WTC11 (cell line): ENCODE results near the gene ANO7. TPM values are rescaled to one million over a fixed set of nuclear protein-coding genes. Genes with fewer than 3 reads are reported as not detected.
A peak's percentile ranks its signal among the peaks of the same experiment; 100 is the strongest.

Experiments
- ATAC-seq: fragments of 200-7000 bp; cut with Tn5 transposase; 2 replicates; pipeline ENCODE4 v1.10.0; 2021; ENCODE audit warnings: mild to moderate bottlenecking, moderate library complexity
- CTCF ChIA-PET: fragments of 300-600 bp; sonication (Branson Sonifier 250); formaldehyde crosslinking; loops from one replicate; lab custom pipeline; 2021; ENCODE audit warnings: antibody characterized with exemption; lab: Charles Lee
- POLR2A ChIA-PET: fragments of 350-600 bp; sonication (Branson Sonifier 250); formaldehyde crosslinking; loops from one replicate; lab custom pipeline; 2021; ENCODE audit warnings: antibody characterized with exemption; lab: Charles Lee
- DNase-seq: peaks from one replicate; pipeline ENCODE4 v3.0.0; 2021; ENCODE audit warnings: low spot score
- H3K27ac Mint-ChIP-seq: 2 replicates; pipeline ENCODE4 v1.8.0; 2021; ENCODE audit warnings: mixed read lengths
- H3K27me3 Mint-ChIP-seq: 2 replicates; pipeline ENCODE4 v1.8.0; 2021; ENCODE audit warnings: low read depth, mild to moderate bottlenecking, moderate library complexity, mixed read lengths
- H3K36me3 Mint-ChIP-seq: 2 replicates; pipeline ENCODE4 v1.8.0; 2021; ENCODE audit warnings: mixed read lengths
- H3K4me1 Mint-ChIP-seq: 2 replicates; pipeline ENCODE4 v1.8.0; 2022; ENCODE audit warnings: mixed read lengths
- H3K4me3 Mint-ChIP-seq: 2 replicates; pipeline ENCODE4 v1.8.0; 2021; ENCODE audit warnings: mild to moderate bottlenecking, moderate library complexity, mixed read lengths
- H3K9me3 Mint-ChIP-seq: 2 replicates; pipeline ENCODE4 v1.8.0; 2021; ENCODE audit warnings: mixed read lengths
- ATF6 ChIP-seq: sonication (generic); formaldehyde crosslinking; IDR thresholded peaks from 2 replicates; pipeline ENCODE4 v1.8.1; 2023; ENCODE audit warnings: mild to moderate bottlenecking, missing genetic modification reagents
- CBFB ChIP-seq: sonication (generic); formaldehyde crosslinking; IDR thresholded peaks from 2 replicates; pipeline ENCODE4 v1.8.1; 2022; ENCODE audit warnings: mild to moderate bottlenecking, low read depth, missing genetic modification reagents
- ESRRA ChIP-seq: sonication (generic); formaldehyde crosslinking; IDR thresholded peaks from 2 replicates; pipeline ENCODE4 v1.8.1; 2022; ENCODE audit warnings: mild to moderate bottlenecking, missing genetic modification reagents, borderline replicate concordance
- ETV6 ChIP-seq: sonication (generic); formaldehyde crosslinking; IDR thresholded peaks from 2 replicates; pipeline ENCODE4 v1.8.1; 2022; ENCODE audit warnings: mild to moderate bottlenecking, missing genetic modification reagents
- MYBL2 ChIP-seq: sonication (generic); formaldehyde crosslinking; IDR thresholded peaks from 2 replicates; pipeline ENCODE4 v1.8.1; 2023; ENCODE audit warnings: mild to moderate bottlenecking, moderate library complexity, missing genetic modification reagents
- NR1H2 ChIP-seq: sonication (generic); formaldehyde crosslinking; IDR thresholded peaks from 2 replicates; pipeline ENCODE4 v1.9.0; 2021; ENCODE audit warnings: mild to moderate bottlenecking, moderate library complexity, missing genetic modification reagents
- NR3C1 ChIP-seq: sonication (generic); formaldehyde crosslinking; conservative IDR thresholded peaks from 2 replicates; pipeline ENCODE4 v1.8.1; 2023; ENCODE audit warnings: low read depth, mild to moderate bottlenecking, missing genetic modification reagents
- RELA ChIP-seq: sonication (generic); formaldehyde crosslinking; IDR thresholded peaks from 2 replicates; pipeline ENCODE4 v1.8.1; 2022; ENCODE audit warnings: missing genetic modification reagents, mild to moderate bottlenecking, borderline replicate concordance
- TEAD4 ChIP-seq: sonication (generic); formaldehyde crosslinking; IDR thresholded peaks from 2 replicates; pipeline ENCODE4 v1.8.0; 2022; ENCODE audit warnings: mild to moderate bottlenecking, missing genetic modification reagents
- USF1 ChIP-seq: sonication (generic); formaldehyde crosslinking; IDR thresholded peaks from 2 replicates; pipeline ENCODE4 v1.8.0; 2022; ENCODE audit warnings: mild to moderate bottlenecking, missing genetic modification reagents
- ZBTB21 ChIP-seq: sonication (generic); formaldehyde crosslinking; IDR thresholded peaks from 2 replicates; pipeline ENCODE4 v1.8.1; 2023; ENCODE audit warnings: mild to moderate bottlenecking, missing genetic modification reagents, borderline replicate concordance
- ZNF219 ChIP-seq: sonication (generic); formaldehyde crosslinking; IDR thresholded peaks from 2 replicates; pipeline ENCODE4 v1.8.0; 2023; ENCODE audit warnings: missing genetic modification reagents, mild to moderate bottlenecking, borderline replicate concordance
- total RNA-seq: library from RNA; stranded (reverse); gene quantifications from 3 replicates; pipeline ENCODE4 v1.2.3, GENCODE V29; 2021
- TF ChIP-seq, protein P1 (sequence below): fragments of 250-450 bp; sonication (Bioruptor Pico); IDR thresholded peaks from 2 replicates; pipeline ENCODE4 v1.9.0; 2021; ENCODE audit warnings: mild to moderate bottlenecking
- TF ChIP-seq, protein P2 (sequence below): fragments of 250-450 bp; sonication (Bioruptor Pico); IDR thresholded peaks from 2 replicates; pipeline ENCODE4 v1.9.0; 2021; ENCODE audit warnings: mild to moderate bottlenecking, borderline replicate concordance
- TF ChIP-seq, protein P3 (sequence below): sonication (generic); formaldehyde crosslinking; IDR thresholded peaks from 2 replicates; pipeline ENCODE4 v1.8.1; 2023; ENCODE audit warnings: mild to moderate bottlenecking, missing genetic modification reagents, moderate library complexity
- TF ChIP-seq, protein P4 (sequence below): sonication (generic); formaldehyde crosslinking; IDR thresholded peaks from 2 replicates; pipeline ENCODE4 v1.8.1; 2022; ENCODE audit warnings: low read depth, missing genetic modification reagents, borderline replicate concordance

The ANO7 gene
- total RNA-seq, 1 experiment from 2014 or later, result 8.0 TPM

- DNase-seq (no peak), ATAC-seq (no peak)
- TF ChIP-seq ETV6 (CRISPR knock-in tag) (no peak), RELA (CRISPR knock-in tag) (no peak), ESRRA (CRISPR knock-in tag) (no peak), ZNF219 (CRISPR knock-in tag) (no peak), USF1 (CRISPR knock-in tag) (no peak), ATF6 (CRISPR knock-in tag) (no peak), NR1H2 (no peak)
- TF ChIP-seq, protein P1, sequence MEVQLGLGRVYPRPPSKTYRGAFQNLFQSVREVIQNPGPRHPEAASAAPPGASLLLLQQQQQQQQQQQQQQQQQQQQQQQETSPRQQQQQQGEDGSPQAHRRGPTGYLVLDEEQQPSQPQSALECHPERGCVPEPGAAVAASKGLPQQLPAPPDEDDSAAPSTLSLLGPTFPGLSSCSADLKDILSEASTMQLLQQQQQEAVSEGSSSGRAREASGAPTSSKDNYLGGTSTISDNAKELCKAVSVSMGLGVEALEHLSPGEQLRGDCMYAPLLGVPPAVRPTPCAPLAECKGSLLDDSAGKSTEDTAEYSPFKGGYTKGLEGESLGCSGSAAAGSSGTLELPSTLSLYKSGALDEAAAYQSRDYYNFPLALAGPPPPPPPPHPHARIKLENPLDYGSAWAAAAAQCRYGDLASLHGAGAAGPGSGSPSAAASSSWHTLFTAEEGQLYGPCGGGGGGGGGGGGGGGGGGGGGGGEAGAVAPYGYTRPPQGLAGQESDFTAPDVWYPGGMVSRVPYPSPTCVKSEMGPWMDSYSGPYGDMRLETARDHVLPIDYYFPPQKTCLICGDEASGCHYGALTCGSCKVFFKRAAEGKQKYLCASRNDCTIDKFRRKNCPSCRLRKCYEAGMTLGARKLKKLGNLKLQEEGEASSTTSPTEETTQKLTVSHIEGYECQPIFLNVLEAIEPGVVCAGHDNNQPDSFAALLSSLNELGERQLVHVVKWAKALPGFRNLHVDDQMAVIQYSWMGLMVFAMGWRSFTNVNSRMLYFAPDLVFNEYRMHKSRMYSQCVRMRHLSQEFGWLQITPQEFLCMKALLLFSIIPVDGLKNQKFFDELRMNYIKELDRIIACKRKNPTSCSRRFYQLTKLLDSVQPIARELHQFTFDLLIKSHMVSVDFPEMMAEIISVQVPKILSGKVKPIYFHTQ (CRISPR knock-in tag), result no peak
- Mint-ChIP-seq H3K4me3 (no peak overlapping the region), H3K27ac (no peak overlapping the region), H3K4me1 (peaks cover 39% of the 10 kb centered on the region), H3K9me3 (no peaks in the 10 kb centered on the region), H3K36me3 (peaks cover 22% of the 10 kb centered on the region), H3K27me3 (no peaks in the 10 kb centered on the region)
- CTCF ChIA-PET, result interaction anchor here (0.6 kb wide), 1 partner anchor 13 kb away, joined by 3 read pairs; no protein-coding TSS in a partner anchor
- POLR2A ChIA-PET, result no interaction called here
Observed at GRCh38 chr2:241269707-241270520, 81.4 kb downstream of the ANO7 start.

- no peaks in the 10 kb centered on the region for H3K27me3 Mint-ChIP-seq
- ChIA-PET CTCF (no interaction called here), POLR2A (no interaction called here)
- peaks cover 18% of the 10 kb centered on the region for H3K36me3 Mint-ChIP-seq
- peaks cover 5% of the 10 kb centered on the region; the same call in 1 of the 2 replicates for H3K9me3 Mint-ChIP-seq
- H3K4me3 Mint-ChIP-seq, result peak overlapping the region; percentile 78; the same call in 1 of the 2 replicates
- peaks cover 37% of the 10 kb centered on the region for H3K4me1 Mint-ChIP-seq
- no peak overlapping the region for H3K27ac Mint-ChIP-seq
- ATAC-seq, result no peak
- no peak for DNase-seq
- TF ChIP-seq, protein P2, sequence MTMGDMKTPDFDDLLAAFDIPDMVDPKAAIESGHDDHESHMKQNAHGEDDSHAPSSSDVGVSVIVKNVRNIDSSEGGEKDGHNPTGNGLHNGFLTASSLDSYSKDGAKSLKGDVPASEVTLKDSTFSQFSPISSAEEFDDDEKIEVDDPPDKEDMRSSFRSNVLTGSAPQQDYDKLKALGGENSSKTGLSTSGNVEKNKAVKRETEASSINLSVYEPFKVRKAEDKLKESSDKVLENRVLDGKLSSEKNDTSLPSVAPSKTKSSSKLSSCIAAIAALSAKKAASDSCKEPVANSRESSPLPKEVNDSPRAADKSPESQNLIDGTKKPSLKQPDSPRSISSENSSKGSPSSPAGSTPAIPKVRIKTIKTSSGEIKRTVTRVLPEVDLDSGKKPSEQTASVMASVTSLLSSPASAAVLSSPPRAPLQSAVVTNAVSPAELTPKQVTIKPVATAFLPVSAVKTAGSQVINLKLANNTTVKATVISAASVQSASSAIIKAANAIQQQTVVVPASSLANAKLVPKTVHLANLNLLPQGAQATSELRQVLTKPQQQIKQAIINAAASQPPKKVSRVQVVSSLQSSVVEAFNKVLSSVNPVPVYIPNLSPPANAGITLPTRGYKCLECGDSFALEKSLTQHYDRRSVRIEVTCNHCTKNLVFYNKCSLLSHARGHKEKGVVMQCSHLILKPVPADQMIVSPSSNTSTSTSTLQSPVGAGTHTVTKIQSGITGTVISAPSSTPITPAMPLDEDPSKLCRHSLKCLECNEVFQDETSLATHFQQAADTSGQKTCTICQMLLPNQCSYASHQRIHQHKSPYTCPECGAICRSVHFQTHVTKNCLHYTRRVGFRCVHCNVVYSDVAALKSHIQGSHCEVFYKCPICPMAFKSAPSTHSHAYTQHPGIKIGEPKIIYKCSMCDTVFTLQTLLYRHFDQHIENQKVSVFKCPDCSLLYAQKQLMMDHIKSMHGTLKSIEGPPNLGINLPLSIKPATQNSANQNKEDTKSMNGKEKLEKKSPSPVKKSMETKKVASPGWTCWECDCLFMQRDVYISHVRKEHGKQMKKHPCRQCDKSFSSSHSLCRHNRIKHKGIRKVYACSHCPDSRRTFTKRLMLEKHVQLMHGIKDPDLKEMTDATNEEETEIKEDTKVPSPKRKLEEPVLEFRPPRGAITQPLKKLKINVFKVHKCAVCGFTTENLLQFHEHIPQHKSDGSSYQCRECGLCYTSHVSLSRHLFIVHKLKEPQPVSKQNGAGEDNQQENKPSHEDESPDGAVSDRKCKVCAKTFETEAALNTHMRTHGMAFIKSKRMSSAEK, result no peak
- TF ChIP-seq ETV6 (CRISPR knock-in tag) (no peak), NR3C1 (no peak), ZBTB21 (CRISPR knock-in tag) (no peak), TEAD4 (no peak), MYBL2 (CRISPR knock-in tag) (no peak), CBFB (no peak)
- TF ChIP-seq, protein P3, sequence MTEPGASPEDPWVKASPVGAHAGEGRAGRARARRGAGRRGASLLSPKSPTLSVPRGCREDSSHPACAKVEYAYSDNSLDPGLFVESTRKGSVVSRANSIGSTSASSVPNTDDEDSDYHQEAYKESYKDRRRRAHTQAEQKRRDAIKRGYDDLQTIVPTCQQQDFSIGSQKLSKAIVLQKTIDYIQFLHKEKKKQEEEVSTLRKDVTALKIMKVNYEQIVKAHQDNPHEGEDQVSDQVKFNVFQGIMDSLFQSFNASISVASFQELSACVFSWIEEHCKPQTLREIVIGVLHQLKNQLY (CRISPR knock-in tag), result no peak
- TF ChIP-seq, protein P4, sequence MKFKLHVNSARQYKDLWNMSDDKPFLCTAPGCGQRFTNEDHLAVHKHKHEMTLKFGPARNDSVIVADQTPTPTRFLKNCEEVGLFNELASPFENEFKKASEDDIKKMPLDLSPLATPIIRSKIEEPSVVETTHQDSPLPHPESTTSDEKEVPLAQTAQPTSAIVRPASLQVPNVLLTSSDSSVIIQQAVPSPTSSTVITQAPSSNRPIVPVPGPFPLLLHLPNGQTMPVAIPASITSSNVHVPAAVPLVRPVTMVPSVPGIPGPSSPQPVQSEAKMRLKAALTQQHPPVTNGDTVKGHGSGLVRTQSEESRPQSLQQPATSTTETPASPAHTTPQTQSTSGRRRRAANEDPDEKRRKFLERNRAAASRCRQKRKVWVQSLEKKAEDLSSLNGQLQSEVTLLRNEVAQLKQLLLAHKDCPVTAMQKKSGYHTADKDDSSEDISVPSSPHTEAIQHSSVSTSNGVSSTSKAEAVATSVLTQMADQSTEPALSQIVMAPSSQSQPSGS (CRISPR knock-in tag), result no peak
Observed at GRCh38 chr2:241270531-241270930, 82.1 kb downstream of the ANO7 start.
